Chondrocyte (in vitro differentiated cells): Measurements from ENCODE around the gene GET4. TPM values are rescaled to one million over a fixed set of nuclear protein-coding genes. Genes with fewer than 3 reads are reported as not detected.

Experiments
- DNase-seq: peaks from one replicate; pipeline ENCODE4 v3.0.0; 2021; ENCODE audit warnings: mixed read lengths, low spot score
- H3K27ac Mint-ChIP-seq: one replicate; pipeline ENCODE4 v1.8.0; 2021; ENCODE audit warnings: mild to moderate bottlenecking, moderate library complexity, mixed read lengths; ENCODE audit not compliant: unreplicated experiment
- H3K27me3 Mint-ChIP-seq: 2 replicates; pipeline ENCODE4 v1.8.0; 2021; ENCODE audit warnings: low read depth, mixed read lengths
- H3K36me3 Mint-ChIP-seq: 2 replicates; pipeline ENCODE4 v1.8.0; 2021; ENCODE audit warnings: low read depth, mixed read lengths
- H3K4me1 Mint-ChIP-seq: 2 replicates; pipeline ENCODE4 v1.8.0; 2021; ENCODE audit warnings: low read depth, mild to moderate bottlenecking, mixed read lengths
- H3K4me3 Mint-ChIP-seq: one replicate; pipeline ENCODE4 v1.8.0; 2021; ENCODE audit warnings: mild to moderate bottlenecking, moderate library complexity, mixed read lengths; ENCODE audit not compliant: unreplicated experiment
- H3K9me3 Mint-ChIP-seq: 2 replicates; pipeline ENCODE4 v1.8.0; 2021; ENCODE audit warnings: low read depth, mixed read lengths
- total RNA-seq: library from RNA; stranded (reverse); gene quantifications from 3 replicates; pipeline ENCODE4 v1.2.1, GENCODE V29; 2021
- TF ChIP-seq, protein P1 (sequence below): fragments of 200-600 bp; sonication (generic); IDR thresholded peaks from 2 replicates; pipeline ENCODE4 v1.5.0; 2021; ENCODE audit warnings: antibody characterized with exemption, mild to moderate bottlenecking, moderate library complexity

Gene GET4
- total RNA-seq, 1 donor from 2014 or later: 28.0 TPM

DNA sequence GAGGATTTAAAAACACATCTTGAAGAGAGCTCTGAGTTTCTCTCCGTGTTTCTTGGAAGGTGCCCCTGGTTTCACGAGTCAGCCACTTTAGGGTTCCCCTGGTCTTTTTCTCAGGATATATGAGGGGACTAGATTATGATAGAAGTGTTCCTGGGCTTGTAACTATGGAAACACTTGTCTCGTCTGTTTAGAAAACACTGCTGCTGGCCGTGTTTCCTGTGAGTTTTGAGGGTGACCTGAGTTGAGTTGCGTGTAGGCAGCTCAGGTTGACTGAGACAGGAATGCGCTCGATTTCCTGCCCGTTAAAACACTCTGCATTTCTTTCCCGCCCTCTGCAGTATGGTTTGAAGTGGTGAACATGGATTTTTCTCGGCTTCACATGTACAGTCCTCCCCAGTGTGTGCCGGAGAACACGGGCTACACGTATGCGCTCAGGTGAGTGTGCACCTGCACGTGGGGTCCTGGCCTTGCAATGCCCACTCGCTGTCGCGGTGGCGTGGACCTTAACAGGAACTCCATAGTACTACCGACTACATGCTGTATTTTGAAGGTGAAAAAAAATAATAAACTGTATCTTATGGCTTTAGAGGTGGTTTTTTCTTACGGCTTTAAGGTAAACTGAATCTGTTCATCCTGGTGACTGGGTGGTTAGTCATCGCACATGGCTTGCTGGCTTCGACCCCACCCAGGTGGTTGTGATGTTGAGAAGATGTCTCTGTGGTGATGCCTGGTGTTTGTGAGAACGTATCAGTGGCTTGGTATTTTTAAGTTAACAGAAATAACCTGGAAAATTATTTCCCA is 44.0 kb upstream of the GET4 start, which contains the start of gene SUN1:
SUN1 (plus strand) TSS at position 310 of the 801 bp plus-strand sequence; CDS start at position 359, 49 bp downstream.
- Mint-ChIP-seq H3K36me3 (peaks cover 4% of the 10 kb centered on the region), H3K4me1 (peaks cover 66% of the 10 kb centered on the region), H3K27me3 (no peaks in the 10 kb centered on the region), H3K9me3 (no peaks in the 10 kb centered on the region), H3K27ac (peak within 1 kb of the TSS; percentile 97), H3K4me3 (peak within 1 kb of the TSS; percentile 61)
- DNase-seq: peak; percentile 71
- TF ChIP-seq, protein P1, sequence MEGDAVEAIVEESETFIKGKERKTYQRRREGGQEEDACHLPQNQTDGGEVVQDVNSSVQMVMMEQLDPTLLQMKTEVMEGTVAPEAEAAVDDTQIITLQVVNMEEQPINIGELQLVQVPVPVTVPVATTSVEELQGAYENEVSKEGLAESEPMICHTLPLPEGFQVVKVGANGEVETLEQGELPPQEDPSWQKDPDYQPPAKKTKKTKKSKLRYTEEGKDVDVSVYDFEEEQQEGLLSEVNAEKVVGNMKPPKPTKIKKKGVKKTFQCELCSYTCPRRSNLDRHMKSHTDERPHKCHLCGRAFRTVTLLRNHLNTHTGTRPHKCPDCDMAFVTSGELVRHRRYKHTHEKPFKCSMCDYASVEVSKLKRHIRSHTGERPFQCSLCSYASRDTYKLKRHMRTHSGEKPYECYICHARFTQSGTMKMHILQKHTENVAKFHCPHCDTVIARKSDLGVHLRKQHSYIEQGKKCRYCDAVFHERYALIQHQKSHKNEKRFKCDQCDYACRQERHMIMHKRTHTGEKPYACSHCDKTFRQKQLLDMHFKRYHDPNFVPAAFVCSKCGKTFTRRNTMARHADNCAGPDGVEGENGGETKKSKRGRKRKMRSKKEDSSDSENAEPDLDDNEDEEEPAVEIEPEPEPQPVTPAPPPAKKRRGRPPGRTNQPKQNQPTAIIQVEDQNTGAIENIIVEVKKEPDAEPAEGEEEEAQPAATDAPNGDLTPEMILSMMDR: peak; percentile 49

DNA sequence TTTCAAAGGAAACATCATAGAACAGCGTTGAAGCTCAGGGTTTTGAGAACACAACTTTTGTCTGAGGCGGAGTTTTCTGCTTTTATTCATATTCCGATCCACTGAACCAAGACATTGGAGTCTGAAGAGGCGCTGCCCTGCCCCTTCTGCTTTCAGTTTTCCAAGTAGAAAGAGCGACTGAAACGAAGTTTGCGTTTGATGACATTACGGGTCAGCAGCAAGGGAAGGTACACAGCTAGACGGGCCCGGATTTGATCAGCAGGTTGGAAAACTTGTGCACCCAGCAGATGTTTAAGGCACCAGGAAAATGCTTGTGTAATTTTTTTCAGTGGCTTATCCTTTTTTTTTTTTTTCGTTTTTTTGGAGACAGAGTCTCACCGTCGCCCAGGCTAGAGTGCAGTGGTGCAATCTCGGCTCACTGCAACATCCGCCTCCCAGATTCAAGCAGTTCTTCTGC is 43.4 kb upstream of the GET4 start:
- Mint-ChIP-seq H3K4me1 (peaks cover 66% of the 10 kb centered on the region), H3K27ac (peak overlapping the region; percentile 97), H3K36me3 (peaks cover 4% of the 10 kb centered on the region), H3K4me3 (peak overlapping the region; percentile 61), H3K9me3 (no peaks in the 10 kb centered on the region), H3K27me3 (no peaks in the 10 kb centered on the region)
- peak; percentile 34 for DNase-seq
- TF ChIP-seq, protein P1: no peak

DNA sequence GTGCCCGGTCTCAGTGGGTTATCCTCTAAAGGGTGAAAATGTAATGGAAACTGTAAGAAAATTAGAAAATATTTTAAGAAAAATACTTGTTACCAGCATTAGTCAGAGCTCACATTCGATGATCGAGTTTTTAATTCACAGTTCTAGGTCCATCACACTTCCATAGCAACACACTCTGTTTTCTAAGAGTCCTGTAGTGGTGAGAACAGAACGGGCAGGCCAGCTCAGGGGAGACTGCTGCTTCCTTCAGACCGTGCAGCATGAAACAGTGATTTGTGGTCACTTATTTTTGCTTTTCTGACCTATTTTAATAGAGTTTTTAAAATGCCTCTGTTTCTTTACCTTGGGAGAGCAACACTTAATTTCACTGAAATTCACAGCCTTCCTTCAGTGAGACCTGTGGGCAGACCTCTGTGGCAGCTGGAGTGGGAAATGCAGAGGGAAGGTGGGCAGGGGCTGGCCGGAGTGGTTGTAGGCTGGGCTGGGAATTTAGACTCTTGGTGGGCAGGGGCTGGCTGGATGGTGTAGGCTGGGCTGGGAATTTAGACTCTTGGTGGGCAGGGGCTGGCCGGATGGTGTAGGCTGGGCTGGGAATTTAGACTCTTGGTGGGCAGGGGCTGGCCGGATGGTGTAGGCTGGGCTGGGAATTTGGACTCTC is 42.6 kb upstream of the GET4 start:
- Mint-ChIP-seq H3K4me3 (no peak overlapping the region), H3K36me3 (peaks cover 5% of the 10 kb centered on the region), H3K27ac (peak overlapping the region; percentile 97), H3K9me3 (no peaks in the 10 kb centered on the region), H3K4me1 (peaks cover 66% of the 10 kb centered on the region), H3K27me3 (no peaks in the 10 kb centered on the region)
- peak; percentile 38 for DNase-seq
- TF ChIP-seq, protein P1: no peak

DNA sequence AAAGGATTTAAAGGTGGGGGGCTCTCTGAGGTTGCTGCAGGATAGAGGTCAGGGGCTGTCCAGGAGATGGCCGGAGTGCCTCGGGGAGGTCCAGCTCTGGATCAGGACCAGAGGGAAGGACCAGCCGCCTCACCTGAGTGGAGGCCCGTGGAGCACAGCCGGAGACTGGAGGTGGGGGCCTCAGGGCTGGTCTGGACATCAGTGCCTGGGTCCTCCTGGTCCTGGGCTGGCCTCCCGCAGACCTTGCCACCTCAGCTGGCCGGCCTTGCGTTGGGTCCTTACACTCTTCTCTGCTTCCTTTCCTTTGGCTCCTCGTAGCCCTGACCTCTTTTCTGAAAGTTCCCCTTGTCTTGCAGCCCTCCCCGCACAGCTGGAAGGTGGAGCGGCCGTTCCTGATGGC is 42.1 kb upstream of the GET4 start:
- H3K4me1 Mint-ChIP-seq: peaks cover 61% of the 10 kb centered on the region
- no peaks in the 10 kb centered on the region for H3K27me3 Mint-ChIP-seq
- H3K9me3 Mint-ChIP-seq: no peaks in the 10 kb centered on the region
- peaks cover 8% of the 10 kb centered on the region for H3K36me3 Mint-ChIP-seq
- peak; percentile 76 for DNase-seq
- H3K27ac Mint-ChIP-seq: peak overlapping the region; percentile 97
- H3K4me3 Mint-ChIP-seq: no peak overlapping the region
- TF ChIP-seq, protein P1: no peak

DNA sequence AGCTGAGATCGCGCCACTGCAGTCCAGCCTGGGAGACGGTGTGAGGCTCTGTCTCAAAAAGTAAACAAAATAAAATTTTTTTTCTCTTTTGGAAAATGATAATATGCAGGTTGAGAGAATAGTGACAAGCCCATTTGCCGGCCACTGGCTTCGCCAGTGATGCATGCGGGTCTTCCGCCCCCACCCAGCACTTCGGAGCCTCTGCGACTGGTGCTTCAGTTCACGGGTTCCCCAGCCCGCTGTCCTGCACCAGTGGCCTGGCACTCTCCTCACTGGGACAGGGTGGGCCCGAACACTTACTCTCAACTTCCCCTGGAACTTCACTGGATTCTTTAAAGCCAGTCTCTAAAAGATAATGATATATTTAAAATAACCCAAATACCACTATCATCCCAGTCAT is 41.3 kb upstream of the GET4 start:
- peak overlapping the region; percentile 97 for H3K27ac Mint-ChIP-seq
- H3K4me1 Mint-ChIP-seq: peaks cover 56% of the 10 kb centered on the region
- H3K9me3 Mint-ChIP-seq: no peaks in the 10 kb centered on the region
- H3K4me3 Mint-ChIP-seq: no peak overlapping the region
- DNase-seq: peak; percentile 56
- TF ChIP-seq, protein P1: no peak
- no peaks in the 10 kb centered on the region for H3K27me3 Mint-ChIP-seq
- peaks cover 12% of the 10 kb centered on the region for H3K36me3 Mint-ChIP-seq
